ENCODE data around the gene NCLN.
"Not testable (repeated sequence)": the region's sequence is repeated elsewhere in the genome, so short reads cannot be mapped to it uniquely, and the experiment has no call there.

The NCLN gene

DNA sequence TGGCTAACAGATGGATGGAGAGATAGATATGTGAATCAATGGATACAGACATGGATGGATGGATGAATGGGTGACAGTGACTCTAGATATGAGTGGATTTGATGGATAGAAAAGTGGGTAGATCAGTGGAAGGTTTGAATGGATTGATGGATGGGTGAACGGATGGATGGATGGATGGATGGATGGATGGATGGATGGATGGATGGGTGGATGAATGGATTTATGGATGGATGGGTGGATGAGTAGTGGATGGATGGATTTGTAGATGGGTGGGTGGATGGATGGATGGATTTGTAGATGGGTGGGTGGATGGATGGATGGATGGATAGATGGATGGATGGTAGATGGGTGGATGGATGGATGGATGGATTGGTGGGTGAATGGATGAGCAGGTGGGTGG lies 45.6 kb downstream of the NCLN start:
- FAIRE-seq: no peak
- TF ChIP-seq POLR2A (IDR thresholded peaks at IDR 0.05; ENCODE audit: low read depth, low read length) (no peak), POLR2AphosphoS5 (IDR thresholded peaks at IDR 0.05; ENCODE audit: low read depth, low read length) (no peak), POU2F2 (IDR thresholded peaks at IDR 0.05; ENCODE audit: low read depth, low read length) (no peak), TAF1 (IDR thresholded peaks at IDR 0.05; ENCODE audit: low read depth, low read length) (no peak), PAX5 (IDR thresholded peaks at IDR 0.05; ENCODE audit: insufficient read depth, low read length, severe bottlenecking) (no peak), SPI1 (IDR thresholded peaks at IDR 0.05; ENCODE audit: low read depth, low read length) (no peak)
- DNase-seq (ENCODE audit: insufficient read length, low spot score): no peak

DNA sequence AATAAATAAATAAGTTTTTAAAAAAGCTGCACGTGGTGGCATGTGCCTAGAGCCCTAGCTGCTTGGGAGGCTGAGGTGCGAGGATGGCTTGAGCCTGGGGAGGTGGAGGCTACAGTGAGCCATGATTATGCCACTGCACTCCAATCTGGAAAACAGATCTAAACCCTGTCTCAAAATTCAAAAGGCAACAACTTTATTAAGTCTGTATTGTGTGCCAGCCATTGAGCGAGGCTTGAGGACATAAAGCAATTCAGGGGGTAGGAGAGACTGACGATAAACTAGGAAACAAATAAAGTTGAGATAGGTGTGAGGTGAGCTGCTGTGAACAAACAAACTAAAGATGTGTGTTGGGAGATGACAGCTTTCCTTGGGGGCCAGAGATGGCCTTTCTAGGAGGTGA lies 47.4 kb downstream of the NCLN start:
- no peak for FAIRE-seq
- TF ChIP-seq POLR2A (IDR thresholded peaks at IDR 0.05; ENCODE audit: low read depth, low read length) (no peak), POU2F2 (IDR thresholded peaks at IDR 0.05; ENCODE audit: low read depth, low read length) (no peak), TAF1 (IDR thresholded peaks at IDR 0.05; ENCODE audit: low read depth, low read length) (no peak), SPI1 (IDR thresholded peaks at IDR 0.05; ENCODE audit: low read depth, low read length) (no peak), POLR2AphosphoS5 (IDR thresholded peaks at IDR 0.05; ENCODE audit: low read depth, low read length) (no peak), PAX5 (IDR thresholded peaks at IDR 0.05; ENCODE audit: insufficient read depth, low read length, severe bottlenecking) (no peak)
- DNase-seq (ENCODE audit: insufficient read length, low spot score): no peak

DNA sequence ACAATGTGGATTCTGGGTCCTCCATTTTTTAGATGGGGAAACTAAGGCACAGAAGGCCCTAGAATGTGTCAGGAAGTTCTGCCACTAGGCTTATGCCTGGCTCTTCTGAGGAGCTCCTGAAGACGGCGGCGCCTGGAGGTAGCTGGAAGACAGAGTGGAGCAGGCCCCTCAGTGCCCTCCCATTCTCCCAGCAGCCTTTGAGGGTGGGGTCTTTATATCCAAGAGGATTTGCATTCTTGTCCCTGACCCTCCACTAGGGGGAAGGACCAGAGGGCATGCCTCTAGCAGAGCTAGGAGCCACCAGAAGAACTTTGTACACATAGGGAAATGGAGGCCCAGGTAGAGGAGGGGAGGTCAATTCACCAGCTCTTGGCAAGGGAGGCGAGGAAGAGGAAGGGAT lies 48.1 kb downstream of the NCLN start:
- DNase-seq (ENCODE audit: insufficient read length, low spot score) (no peak), FAIRE-seq (no peak)
- TF ChIP-seq SPI1 (IDR thresholded peaks at IDR 0.05; ENCODE audit: low read depth, low read length): no peak
- no peak for TF ChIP-seq TAF1 (IDR thresholded peaks at IDR 0.05; ENCODE audit: low read depth, low read length)
- TF ChIP-seq POLR2A (IDR thresholded peaks at IDR 0.05; ENCODE audit: low read depth, low read length): no peak
- TF ChIP-seq POLR2AphosphoS5 (IDR thresholded peaks at IDR 0.05; ENCODE audit: low read depth, low read length): no peak

DNA sequence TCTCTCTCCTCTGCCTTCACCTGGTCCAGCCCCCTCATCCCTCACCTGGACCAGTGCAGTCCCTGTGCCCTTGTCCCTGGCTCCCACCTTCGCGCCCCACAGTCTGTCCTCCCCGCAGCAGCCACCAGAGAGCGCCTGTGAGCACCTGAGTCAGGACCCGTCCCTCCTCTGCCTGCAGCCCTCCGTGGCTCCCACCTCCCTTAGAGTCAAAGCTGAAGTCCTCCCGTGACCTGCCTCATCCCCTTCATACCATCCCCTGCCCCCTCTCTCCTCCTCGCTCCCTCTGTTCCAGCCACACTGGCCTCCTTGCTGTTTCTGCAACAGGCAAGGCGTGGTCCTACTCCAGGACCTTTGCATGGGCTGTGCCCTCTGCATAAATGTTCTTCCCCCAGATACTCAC lies 49.1 kb downstream of the NCLN start:
- DNase-seq (ENCODE audit: insufficient read length, low spot score): no peak
- no peak for FAIRE-seq

GRCh38 chr19:3235604-3236003 lies 49.9 kb downstream of the NCLN start:
- not testable (repeated sequence) for FAIRE-seq; DNase-seq (ENCODE audit: insufficient read length, low spot score)

More for the DNA sequence above, 49.1 kb downstream of the NCLN start:
- TF ChIP-seq PAX5 (IDR thresholded peaks at IDR 0.05; ENCODE audit: insufficient read depth, low read length, severe bottlenecking) (no peak), TAF1 (IDR thresholded peaks at IDR 0.05; ENCODE audit: low read depth, low read length) (no peak)

DNA sequence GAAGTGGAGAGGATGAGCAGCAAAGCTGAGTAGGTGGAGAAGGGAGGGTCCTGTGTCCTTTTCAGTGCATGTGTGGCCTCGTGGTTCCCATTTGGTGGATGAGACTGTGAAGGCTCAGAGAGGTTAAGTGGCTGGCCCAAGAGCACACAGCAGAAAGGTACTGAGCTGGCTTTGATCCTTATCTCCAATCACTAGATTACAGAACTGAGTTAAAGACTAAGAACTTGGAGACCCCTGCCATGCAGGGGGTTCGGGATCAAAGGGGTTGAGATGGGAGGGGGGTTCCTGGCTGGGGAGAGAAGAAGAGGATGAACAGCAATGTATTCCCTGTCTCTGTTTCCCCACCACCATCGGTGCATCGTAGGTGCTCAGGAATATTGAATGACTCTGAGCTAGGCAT lies 50.5 kb downstream of the NCLN start:
- FAIRE-seq (no peak), DNase-seq (ENCODE audit: insufficient read length, low spot score) (no peak)
- no peak for TF ChIP-seq TAF1 (IDR thresholded peaks at IDR 0.05; ENCODE audit: low read depth, low read length)
- TF ChIP-seq POLR2A (IDR thresholded peaks at IDR 0.05; ENCODE audit: low read depth, low read length): no peak
- TF ChIP-seq PAX5 (IDR thresholded peaks at IDR 0.05; ENCODE audit: insufficient read depth, low read length, severe bottlenecking): no peak
- no peak for TF ChIP-seq SPI1 (IDR thresholded peaks at IDR 0.05; ENCODE audit: low read depth, low read length)
- no peak for TF ChIP-seq POLR2AphosphoS5 (IDR thresholded peaks at IDR 0.05; ENCODE audit: low read depth, low read length)
- no peak for TF ChIP-seq POU2F2 (IDR thresholded peaks at IDR 0.05; ENCODE audit: low read depth, low read length)

- DNase-seq (ENCODE audit: insufficient read length, low spot score) (no peak), FAIRE-seq (no peak)
- TF ChIP-seq PAX5 (IDR thresholded peaks at IDR 0.05; ENCODE audit: insufficient read depth, low read length, severe bottlenecking) (no peak), TAF1 (IDR thresholded peaks at IDR 0.05; ENCODE audit: low read depth, low read length) (no peak), POU2F2 (IDR thresholded peaks at IDR 0.05; ENCODE audit: low read depth, low read length) (no peak), POLR2AphosphoS5 (IDR thresholded peaks at IDR 0.05; ENCODE audit: low read depth, low read length) (no peak), SPI1 (IDR thresholded peaks at IDR 0.05; ENCODE audit: low read depth, low read length) (no peak), POLR2A (IDR thresholded peaks at IDR 0.05; ENCODE audit: low read depth, low read length) (no peak)
These were observed 52.4 kb downstream of the NCLN start for GRCh38 chr19:3238066-3238561.

DNA sequence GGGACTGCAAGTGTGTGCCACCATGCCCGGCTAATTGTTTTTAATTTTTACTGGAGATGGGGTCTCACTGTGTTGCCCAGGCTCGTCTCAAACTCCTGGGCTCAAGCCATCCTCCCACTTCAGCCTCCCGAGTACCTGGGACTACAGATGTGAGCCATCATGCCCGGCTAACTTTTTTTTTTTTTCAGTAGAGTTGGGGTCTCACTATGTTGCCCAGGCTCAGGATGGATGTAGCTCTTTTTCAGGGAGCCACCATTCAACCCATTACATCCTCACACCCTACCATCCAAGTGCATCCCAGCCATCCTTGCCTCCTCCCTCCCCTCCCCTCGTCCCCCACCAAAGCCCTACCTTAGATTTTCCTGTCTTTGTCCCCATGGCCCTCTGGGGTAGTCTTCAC lies 53.6 kb downstream of the NCLN start:
- FAIRE-seq: no peak
- no peak for TF ChIP-seq POLR2A (IDR thresholded peaks at IDR 0.05; ENCODE audit: low read depth, low read length)
- no peak for TF ChIP-seq PAX5 (IDR thresholded peaks at IDR 0.05; ENCODE audit: insufficient read depth, low read length, severe bottlenecking)
- no peak for TF ChIP-seq POU2F2 (IDR thresholded peaks at IDR 0.05; ENCODE audit: low read depth, low read length)
- no peak for TF ChIP-seq POLR2AphosphoS5 (IDR thresholded peaks at IDR 0.05; ENCODE audit: low read depth, low read length)
- no peak for TF ChIP-seq SPI1 (IDR thresholded peaks at IDR 0.05; ENCODE audit: low read depth, low read length)
- TF ChIP-seq TAF1 (IDR thresholded peaks at IDR 0.05; ENCODE audit: low read depth, low read length): no peak
- no peak for DNase-seq (ENCODE audit: insufficient read length, low spot score)

DNA sequence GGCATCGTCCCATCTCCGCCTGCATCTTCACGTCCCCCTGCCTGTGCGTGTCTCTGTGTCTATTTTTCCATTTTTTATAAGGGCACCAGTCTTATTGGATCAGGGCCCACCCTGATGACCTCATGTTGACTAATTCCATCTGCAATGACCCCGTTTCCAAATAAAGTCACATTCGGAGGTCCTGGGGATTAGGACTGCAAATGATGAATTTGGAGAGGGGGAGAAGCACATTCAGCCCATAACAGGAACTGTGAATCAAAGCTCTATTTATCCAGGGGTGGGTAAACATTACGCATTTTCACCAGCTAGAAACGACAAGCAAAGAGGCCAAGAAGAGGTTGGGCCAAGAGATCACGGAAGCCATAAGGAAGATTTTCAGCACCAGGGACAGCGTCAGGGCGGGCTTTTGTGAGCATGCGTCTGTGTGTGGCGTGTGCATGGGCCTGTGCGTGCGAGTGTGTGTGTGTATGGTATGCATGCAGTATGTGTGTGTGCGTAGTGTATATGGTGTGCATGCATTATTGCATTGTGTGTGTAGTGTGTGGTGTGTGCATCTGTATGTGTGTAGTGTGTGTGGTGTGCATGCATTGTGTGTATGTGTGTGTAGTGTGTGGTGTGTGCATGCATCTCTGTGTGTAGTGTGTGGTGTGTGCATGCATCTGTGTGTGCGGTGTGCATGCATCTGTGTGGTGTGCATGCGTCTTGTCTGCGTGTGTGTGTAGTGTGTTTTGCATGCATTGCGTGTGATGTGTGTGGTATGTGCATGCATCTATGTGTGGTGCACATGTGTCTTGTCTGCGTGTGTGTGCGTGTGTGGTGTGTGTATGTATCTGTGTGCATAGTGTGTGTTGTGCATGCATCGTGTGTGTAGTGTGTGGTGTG lies 58.3 kb downstream of the NCLN start:
- no peak for DNase-seq (ENCODE audit: insufficient read length, low spot score)
- TF ChIP-seq SPI1 (IDR thresholded peaks at IDR 0.05; ENCODE audit: low read depth, low read length): no peak
- no peak for TF ChIP-seq TAF1 (IDR thresholded peaks at IDR 0.05; ENCODE audit: low read depth, low read length)
- no peak for TF ChIP-seq POU2F2 (IDR thresholded peaks at IDR 0.05; ENCODE audit: low read depth, low read length)
- no peak for TF ChIP-seq PAX5 (IDR thresholded peaks at IDR 0.05; ENCODE audit: insufficient read depth, low read length, severe bottlenecking)
- no peak for TF ChIP-seq POLR2A (IDR thresholded peaks at IDR 0.05; ENCODE audit: low read depth, low read length)
- TF ChIP-seq POLR2AphosphoS5 (IDR thresholded peaks at IDR 0.05; ENCODE audit: low read depth, low read length): no peak
- peak; percentile 94 for FAIRE-seq

- FAIRE-seq (peak; percentile 60), DNase-seq (ENCODE audit: insufficient read length, low spot score) (no peak)
- TF ChIP-seq POU2F2 (IDR thresholded peaks at IDR 0.05; ENCODE audit: low read depth, low read length) (no peak), PAX5 (IDR thresholded peaks at IDR 0.05; ENCODE audit: insufficient read depth, low read length, severe bottlenecking) (no peak), POLR2A (IDR thresholded peaks at IDR 0.05; ENCODE audit: low read depth, low read length) (no peak), SPI1 (IDR thresholded peaks at IDR 0.05; ENCODE audit: low read depth, low read length) (no peak), POLR2AphosphoS5 (IDR thresholded peaks at IDR 0.05; ENCODE audit: low read depth, low read length) (no peak), TAF1 (IDR thresholded peaks at IDR 0.05; ENCODE audit: low read depth, low read length) (no peak)
These were observed 59.3 kb downstream of the NCLN start for GRCh38 chr19:3245050-3245449.
